ENCODE results near the gene NPHP4.

DNA sequence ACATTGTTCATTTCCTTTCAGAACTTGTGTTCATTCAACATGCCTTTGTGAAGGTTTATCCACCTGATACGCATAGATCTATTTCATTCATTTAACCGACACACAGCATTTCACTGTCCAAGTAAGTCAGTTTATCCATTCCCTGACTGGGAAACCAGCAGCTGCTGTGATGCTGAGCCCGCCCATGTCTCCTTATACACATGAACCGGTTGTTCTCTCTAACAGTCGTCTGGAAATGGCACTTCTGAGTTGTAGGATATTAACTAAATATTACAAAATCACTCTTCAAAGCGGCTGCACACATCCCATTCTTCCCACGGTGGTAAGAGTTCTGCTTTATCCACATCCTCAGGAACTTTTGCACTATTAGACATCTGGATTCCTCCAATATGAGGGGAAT, 71.1 kb downstream of the NPHP4 start:
- TF ChIP-seq KDM5A (IDR thresholded peaks at IDR 0.05), result no peak
- no peak for TF ChIP-seq PHF8 (IDR thresholded peaks at IDR 0.05; ENCODE audit: borderline replicate concordance, low read depth)
- no peak for TF ChIP-seq JUN (IDR thresholded peaks at IDR 0.05)
- no peak for TF ChIP-seq MAX (IDR thresholded peaks at IDR 0.05)
- no peak for TF ChIP-seq CTCF (IDR thresholded peaks at IDR 0.05)
- no peak for TF ChIP-seq CHD2 (IDR thresholded peaks at IDR 0.05; ENCODE audit: low read length, partially characterized antibody)
- TF ChIP-seq ZFP36 (IDR thresholded peaks at IDR 0.05; ENCODE audit: borderline replicate concordance, partially characterized antibody), result no peak
- TF ChIP-seq CBX2 (IDR thresholded peaks at IDR 0.05; ENCODE audit: borderline replicate concordance, low read depth), result no peak
- no peak for TF ChIP-seq CHD4 (IDR thresholded peaks at IDR 0.05; ENCODE audit: borderline replicate concordance)
- no peak for TF ChIP-seq HDAC2 (IDR thresholded peaks at IDR 0.05)
- TF ChIP-seq RNF2 (IDR thresholded peaks at IDR 0.05; ENCODE audit: borderline replicate concordance, low read depth), result no peak
